GM20431 (cell line): ENCODE results near the gene TRABD2A.

Experiments
- in situ Hi-C: fragments of 300-500 bp; cut with MseI, MboI; formaldehyde crosslinking; loops from one replicate; pipeline ENCODE4 v1.15.0; 2020; ENCODE audit warnings: low sequenced_read_pairs; ENCODE audit not compliant: unreplicated experiment

The TRABD2A gene

DNA sequence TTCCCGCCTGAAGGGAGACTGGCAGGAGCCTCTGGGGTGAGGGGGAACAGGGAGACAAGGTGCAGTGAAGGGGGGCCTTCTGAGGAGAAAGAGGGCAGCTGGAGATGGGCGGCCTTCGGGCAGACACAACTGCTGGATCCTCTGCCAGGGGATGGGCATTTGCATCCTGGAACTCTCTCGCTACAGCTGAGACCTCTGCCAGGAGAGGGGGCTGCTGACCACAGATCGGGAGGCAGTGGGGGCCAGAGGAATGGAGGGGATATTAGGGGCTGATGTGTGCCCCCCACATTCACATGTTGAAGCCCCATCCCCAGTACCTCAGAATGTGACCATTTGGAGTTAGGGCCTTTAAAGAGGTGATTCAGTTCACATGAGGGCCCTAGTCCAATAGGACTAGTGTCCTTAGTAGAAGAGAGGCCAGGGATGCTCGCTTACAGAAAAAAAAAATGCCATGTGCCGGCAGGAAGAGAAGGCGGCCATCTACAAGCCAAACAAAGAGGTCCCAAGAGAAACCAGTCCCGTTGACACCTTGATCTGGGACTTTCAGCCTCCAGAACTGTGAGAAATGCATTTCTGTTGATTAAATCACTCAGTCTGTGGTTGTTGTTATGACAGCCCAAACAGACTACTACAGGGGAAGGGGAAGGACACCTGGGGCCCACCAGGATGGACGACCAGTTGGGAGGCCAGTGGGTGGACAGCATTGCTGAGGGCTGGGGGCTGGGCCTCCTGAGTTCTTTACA is 50.0 kb downstream of the TRABD2A start:
- in situ Hi-C loops, result no loop called here

DNA sequence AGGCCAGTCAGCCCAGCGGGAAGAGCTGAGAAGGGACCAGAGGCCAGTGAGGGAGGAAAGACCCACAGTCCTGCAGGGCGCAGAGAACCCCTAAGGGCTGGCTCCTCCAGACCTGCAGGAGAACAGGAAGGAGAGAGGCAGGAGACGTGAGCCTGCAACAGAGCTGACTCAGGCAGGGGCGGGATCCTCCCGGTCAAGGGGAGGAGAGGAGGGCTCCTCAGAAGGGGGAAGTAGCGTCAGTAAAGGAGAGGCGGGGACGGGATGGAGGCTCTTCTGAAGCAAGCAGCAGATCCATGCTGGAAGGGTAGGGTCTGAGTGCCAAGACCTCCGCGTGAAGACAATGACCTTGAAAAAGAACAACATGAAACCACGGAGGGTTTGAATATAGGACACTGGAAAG is 50.8 kb downstream of the TRABD2A start:
- in situ Hi-C loops, result no loop called here

DNA sequence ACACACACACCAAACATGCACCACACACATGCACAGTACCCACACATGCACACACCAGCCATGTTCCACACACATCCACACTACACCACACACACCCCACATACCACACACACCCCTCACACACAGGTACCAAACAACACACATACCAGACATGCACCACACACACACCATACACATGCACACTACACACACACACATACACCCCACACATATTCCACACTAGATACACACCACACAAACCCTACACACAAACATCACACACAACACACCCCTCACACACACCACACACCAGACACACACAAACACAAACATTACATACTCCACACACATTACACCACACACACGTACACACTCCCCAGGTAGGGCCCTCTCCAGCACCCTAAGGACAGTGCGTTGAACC is 51.2 kb downstream of the TRABD2A start:
- in situ Hi-C loops, result no loop called here

DNA sequence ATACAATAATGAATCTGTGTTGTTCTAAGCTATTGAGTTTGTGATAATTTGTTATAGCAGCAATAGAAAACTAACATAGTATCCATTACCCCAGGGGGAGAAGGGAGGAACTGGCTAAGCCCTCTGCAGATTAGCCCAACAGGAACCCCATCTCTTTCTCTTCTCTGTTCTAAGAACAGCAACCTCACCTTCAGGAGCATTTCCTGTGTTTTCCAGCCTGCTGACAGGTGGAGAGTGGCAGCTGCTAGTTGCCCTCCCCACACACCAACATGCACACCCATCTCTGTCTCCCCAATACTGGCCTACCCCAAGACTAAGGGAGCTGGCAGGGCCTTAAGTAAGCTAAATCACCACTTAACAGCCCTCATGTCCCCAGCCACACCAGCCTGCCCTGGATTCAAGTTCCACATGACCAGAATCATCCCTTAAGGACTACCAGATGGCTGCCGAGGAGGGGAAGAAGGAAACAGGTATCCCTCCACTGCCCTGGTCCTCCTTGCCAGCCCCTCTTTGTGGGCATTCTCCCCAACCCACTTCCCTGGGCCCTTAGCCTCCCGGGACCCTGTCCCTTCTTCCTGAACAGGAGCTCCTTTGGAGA is 52.8 kb downstream of the TRABD2A start:
- in situ Hi-C loops, result no loop called here

DNA sequence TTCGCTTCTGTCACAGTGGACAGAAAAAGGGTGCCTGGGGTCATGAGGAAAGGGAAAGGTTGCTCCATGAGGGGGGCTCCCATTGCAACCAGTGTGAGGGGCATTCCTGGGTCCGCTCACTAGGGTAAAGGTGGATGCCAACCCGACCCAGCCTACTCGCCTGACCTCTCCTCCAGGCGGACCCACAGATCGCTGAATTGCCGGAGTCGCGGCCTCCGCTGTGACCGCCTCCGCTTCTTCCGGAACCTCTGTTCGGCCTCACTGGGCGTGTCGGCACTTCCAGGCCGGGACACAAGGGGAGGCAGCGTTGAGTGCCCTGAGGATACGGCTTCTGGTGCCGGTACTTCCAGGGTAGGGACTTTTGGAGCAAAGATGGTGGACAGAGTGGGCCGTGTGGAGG is 57.1 kb downstream of the TRABD2A start:
- in situ Hi-C loops, result no loop called here

DNA sequence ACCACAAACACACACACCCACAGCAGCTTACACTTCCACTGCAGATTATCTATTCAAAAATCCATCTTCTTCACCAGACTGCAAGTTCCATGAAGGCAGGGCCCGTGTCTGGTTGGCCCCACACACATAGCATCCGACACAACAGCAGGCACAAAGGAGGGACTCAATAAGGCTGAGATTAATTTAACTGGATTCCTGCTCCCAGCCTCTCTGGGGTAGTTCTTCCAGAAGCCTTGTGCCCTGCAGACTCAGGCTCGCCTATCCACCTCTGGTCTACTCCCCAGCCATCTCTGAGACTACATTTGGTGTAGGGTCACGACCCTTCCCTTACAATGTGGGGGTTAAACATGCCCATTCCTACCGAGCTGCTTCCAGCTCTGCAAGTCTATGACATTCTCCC is 57.7 kb downstream of the TRABD2A start:
- in situ Hi-C loops, result no loop called here

DNA sequence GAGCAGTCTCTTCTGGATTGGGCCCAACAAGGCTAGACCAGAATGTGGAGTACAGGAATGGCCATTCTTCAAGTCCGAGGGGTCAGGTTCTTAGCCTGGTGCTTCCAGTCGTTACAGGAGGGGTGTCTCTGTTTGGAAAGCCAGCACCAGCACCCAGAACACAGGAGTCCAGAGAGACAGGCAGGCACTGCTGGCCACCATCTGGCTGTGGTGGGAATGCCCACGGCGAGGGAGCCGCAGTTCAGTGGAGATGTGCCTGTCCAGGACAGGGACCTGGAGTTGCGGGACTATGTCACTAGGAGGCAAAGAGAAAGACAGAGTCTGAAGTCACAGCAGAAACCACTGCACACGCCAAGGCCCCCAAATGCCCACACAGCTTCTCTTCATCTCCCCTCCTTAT is 59.1 kb downstream of the TRABD2A start:
- in situ Hi-C loops, result no loop called here

DNA sequence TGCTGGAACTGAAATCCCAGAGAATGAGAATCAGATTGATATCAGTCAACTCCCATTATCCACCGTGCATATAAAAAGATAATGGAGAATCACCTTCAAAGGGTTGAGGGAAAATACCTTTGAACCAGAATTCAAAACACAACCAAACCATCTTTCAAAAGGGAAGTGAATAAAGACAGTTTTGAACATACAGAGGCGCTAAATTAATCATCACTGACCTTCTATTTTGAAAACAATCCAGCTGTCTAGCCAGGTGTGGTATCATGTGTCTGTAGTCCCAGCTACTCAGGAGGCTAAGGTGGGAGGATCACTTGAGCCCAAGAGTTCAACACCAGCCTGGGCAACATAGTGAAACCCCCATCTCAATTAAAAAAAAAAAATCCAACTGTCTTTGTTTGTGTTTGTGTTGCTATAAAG is 63.6 kb downstream of the TRABD2A start:
- in situ Hi-C loops, result no loop called here

DNA sequence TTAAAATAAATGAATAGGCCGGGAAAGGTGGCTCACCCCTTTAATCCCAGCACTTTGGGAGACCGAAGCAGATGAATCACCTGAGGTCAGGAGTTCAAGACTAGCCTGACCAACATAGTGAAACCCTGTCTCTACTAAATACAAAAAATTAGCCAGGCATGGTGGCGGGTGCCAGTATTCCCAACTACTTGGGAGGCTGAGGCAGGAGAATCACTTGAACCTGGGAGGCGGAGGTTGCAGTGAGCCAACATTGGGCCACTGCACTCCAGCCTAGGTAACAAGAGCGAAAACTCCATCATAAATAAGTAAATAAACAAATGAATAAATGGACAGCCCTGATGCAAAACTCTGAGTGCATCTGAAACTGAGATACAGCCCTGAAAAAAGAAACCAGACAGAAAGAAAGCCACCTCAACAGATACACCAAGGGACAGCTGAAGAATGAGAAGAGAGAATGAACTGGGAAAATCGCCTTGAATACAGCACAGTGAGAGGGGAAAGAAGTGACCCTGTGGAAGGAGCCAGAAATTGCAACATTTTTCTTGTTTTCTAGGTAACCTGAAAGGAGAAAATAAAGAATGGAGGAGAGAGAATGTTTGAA is 64.4 kb downstream of the TRABD2A start:
- in situ Hi-C loops, result no loop called here

DNA sequence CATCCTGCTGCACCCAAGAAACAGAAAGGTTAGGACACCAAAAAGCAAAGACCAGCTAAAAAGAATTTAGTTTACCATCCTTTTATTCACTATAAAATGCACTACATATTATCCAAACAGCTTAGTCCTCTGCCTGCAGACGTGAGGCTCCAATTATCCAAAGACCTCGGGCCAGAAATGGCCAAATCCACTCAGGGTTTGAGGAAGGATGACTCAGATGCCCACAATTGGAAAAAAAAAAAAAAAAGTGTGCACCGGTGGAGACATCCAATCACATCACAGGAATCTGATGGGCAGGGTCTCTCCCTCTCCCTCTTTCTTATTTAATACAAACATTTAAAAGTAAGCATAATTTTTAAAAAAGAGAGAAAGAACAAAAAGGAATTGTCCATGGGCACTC is 65.7 kb downstream of the TRABD2A start:
- in situ Hi-C loops, result no loop called here

DNA sequence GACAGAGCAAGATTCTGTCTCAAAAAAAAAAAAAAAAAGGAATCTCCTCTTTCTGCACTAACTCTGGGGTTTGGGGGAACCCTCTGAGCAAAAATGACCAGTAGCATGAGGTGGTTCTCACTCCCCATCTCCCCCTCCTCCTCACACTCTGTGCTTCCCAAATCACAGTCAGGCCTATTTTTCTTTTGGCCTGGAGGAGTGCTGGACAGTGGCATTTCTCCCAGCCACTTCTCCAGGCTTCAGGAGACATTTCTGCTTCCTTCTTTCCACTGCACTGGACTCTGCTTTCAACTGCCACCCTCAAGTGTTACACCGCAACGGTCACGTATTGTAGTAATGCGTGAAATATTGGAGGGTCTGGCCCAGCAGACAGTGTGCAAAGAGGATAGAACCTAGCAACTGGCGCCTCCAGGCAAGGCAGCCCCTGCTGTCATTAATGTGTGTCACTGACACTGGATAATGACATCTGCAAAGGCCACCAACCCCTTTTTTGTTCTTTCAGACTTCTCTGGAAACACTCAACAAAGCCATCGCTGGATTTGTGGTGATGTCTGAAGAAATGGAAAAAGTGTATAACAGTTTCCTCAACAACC is 68.9 kb downstream of the TRABD2A start:
- in situ Hi-C loops, result no loop called here

DNA sequence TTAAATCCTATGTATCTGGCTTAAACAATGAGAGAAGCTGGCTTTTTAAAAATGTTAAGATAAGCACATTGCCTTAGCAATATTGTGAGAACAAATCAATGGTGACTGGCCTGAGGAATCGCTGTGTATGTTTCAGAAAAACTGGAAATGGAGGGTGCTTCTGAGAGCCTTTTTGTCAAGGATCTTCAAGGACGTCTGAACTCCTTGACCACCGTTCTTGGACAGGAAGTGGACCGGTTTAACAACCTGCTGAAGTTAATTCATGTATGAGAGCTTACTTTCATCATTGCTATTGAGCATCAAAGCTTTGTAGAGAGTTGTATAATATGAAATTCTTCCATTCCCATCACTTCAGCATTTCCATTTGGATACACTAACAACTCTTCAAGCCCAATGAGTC is 72.6 kb downstream of the TRABD2A start:
- in situ Hi-C loops, result no loop called here

DNA sequence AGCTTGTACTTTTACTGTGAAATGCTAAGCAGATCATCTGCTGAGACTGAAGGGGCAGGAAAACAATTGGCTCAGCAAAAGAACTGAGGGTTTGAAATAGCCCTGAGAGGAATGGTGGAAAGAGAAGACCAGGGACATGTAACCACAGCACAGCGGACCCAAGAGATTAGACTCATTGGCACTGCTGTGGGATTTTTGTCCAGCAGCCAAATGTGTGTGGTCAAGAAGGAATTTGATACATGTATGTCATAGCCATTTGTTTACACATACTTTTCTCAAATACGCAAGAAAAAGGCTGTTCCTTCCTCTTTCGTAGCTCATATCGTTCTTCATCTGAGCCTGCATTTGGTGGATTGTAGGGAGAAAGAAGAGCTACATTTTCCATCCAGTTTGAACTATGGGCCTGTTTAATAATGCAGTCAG is 73.8 kb downstream of the TRABD2A start:
- in situ Hi-C loops, result no loop called here

DNA sequence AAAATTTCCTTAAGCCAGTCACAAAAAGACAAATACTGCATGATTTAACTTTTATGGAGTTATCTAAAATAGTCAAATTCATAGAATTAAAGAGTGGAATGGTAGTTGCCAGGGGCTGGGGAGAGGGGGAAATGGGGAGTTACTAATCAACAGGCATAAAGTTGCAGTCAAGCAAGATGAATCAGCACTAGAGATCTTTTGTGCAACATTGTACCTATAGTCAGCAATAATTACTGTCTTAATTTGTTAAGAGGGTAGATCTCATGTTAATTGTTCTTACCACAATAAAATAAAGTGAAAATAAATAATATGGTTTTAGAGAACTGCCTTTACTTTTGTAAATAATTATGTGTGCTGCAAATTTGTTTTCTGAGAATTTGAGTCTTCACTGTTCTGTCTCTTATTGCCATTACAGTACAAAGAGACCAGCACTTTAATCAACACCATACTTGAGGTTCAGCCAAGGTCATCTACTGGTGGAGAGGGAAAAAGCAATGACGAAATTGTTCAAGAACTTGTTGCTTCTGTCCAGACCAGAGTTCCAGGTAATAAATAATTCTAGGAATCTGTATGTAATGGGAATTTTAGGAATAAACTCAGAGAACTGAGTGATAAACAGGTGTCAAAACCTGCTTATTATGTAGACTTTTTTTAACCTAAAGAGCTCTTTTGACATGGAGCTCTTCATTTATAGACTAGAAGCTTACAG is 75.5 kb downstream of the TRABD2A start:
- in situ Hi-C loops, result no loop called here

DNA sequence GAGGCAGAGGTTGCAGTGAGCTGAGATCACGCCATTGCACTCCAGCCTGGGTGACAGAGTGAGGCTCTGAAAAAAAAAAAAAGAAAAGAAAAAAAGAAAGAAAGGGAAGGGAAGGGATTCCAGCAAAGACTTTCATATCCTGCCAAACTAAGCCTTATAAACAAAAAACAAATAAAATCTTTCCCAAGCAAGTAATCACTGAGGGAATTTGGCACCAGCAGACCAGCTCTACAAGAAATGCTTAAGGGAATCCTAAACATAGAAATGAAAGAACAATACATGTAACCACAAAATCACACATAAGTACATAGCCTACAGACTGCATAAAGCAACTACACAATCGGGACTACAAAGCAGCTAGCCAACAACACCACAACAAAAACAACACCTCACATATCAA is 79.1 kb downstream of the TRABD2A start:
- in situ Hi-C loops, result no loop called here

DNA sequence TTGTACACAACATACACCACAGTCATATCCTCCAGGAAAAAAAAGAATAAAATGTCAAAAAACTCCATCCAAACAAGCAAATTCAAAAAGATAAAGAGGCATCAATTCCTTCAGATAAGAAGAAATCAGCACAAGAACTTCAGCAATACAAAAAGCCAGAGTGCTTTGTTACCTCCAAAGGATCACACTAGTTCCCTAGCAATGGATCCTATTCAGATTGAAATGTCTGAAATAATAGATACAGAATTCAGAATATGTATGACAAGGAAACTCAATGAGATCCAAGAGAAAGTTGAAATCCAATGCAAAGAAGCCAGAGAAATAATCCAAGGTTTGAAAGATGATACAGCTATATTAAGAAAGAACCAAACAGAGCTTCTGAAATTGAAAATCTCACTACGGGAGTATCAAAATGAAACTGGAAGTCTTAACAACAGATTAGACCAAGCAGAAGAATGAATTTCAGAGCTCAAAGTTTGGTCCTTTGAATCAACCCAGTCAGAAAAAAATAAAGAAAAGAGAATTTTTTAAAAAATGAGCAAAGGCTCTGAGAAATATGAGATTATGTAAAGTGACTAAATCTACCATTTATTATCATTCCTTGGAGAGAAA is 80.6 kb downstream of the TRABD2A start:
- in situ Hi-C loops, result no loop called here

DNA sequence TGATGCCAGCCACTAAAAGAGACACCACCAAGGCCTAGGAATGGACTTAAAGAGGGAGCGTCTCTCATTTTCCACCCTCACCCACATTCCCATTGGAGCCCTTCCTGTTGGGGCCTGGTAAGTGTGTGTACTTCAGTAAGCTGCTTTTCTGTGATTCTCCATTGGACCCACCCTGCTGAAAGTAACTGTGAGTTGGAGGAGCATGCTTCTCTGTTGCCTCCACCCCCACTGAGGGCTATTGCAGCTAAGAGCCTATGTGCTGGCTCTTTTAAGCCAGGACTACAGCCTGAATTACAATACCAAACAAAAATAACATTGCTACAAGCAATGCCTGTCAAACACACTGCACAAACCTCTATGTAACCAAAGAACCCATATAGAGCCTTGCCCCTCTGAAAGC is 81.1 kb downstream of the TRABD2A start:
- in situ Hi-C loops, result no loop called here

DNA sequence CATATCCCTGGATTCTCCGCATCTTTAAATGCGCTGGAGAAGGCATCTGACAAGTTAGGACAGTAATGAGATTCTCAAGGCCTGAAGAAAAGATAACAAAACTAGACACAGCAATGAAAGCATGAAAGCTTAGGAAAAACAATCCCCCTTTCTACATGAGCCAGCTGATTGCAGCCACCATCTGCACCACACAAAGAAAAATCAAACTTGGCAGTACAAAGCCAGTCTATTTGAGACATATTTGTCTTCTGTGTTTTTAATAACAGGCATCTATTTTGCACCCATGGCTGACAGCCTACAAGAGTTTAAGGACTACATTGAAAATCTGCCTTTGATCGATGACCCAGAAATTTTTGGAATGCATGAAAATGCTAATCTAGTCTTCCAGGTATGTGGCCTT is 83.6 kb downstream of the TRABD2A start:
- in situ Hi-C loops, result no loop called here

DNA sequence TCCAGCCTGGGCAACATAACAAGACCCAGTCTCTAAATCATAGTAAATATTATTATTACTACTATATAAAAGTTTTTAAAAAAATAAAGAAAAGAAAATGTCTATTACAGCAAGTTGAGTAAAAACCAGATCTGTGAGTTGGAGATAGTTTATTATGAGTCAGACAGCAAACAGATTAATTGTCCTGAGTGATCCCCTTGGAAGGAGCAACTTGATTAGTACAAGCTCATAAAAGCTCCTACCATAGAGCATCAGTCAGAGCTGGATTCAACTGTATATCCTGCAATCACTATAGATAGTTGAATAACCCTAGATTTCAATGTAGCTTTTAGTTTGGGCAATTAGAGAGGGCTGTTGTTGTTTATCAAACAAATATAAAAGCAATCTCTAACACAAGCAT is 84.1 kb downstream of the TRABD2A start:
- in situ Hi-C loops, result no loop called here

DNA sequence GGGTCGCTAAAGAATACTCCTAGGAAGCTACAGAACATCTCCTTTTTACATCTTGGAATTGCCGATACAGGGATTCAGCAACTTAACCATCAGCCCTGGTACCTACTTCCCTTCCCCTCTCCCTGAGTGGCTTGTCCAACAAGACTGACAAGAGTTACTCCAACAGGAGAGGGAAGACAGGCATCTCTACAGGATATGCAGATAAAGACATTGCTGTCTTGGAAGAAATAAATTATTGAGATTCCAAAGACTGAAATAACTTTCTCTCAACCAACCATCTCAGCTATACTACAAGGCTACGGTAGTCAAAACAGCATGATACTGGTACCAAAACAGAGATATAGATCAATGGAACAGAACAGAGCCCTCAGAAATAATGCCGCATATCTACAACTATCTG is 87.2 kb downstream of the TRABD2A start:
- in situ Hi-C loops, result no loop called here
